NCI-H774 (cell line): ENCODE measurements around the gene GATA3.

ENCODE experiments used
- DNase-seq: peaks from one replicate; lab custom pipeline; 2025; lab: John Stamatoyannopoulos, UW

The GATA3 gene

GRCh38 chr10:8051109-8051821 lies 3.2 kb upstream of the GATA3 start:
- DNase-seq = no peak

GRCh38 chr10:8051851-8052257 lies 2.6 kb upstream of the GATA3 start:
- no peak for DNase-seq

- no peak for DNase-seq
Measured at GRCh38 chr10:8052341-8052955, 2.0 kb upstream of the GATA3 start.

GRCh38 chr10:8052956-8053445 lies 1.5 kb upstream of the GATA3 start:
- DNase-seq = no peak

- DNase-seq = peak; percentile 30
Measured at GRCh38 chr10:8053446-8054243, 843 bp upstream of the GATA3 start.

GRCh38 chr10:8054244-8054493 lies 319 bp upstream of the GATA3 start:
- DNase-seq = no peak

- DNase-seq = no peak
Measured at GRCh38 chr10:8055420-8056349, 1.2 kb downstream of the GATA3 start.

- DNase-seq = no peak
Measured at GRCh38 chr10:8056378-8056777, 1.9 kb downstream of the GATA3 start.

- no peak for DNase-seq
Measured at GRCh38 chr10:8056871-8057331, 2.4 kb downstream of the GATA3 start.

GRCh38 chr10:8057636-8058273 lies 3.3 kb downstream of the GATA3 start:
- DNase-seq = no peak

- DNase-seq = no peak
Measured at GRCh38 chr10:8058274-8059111, 4.0 kb downstream of the GATA3 start.

- DNase-seq = no peak
Measured at GRCh38 chr10:8059191-8059936, 4.9 kb downstream of the GATA3 start.

- DNase-seq = no peak
Measured at GRCh38 chr10:8060010-8060703, 5.7 kb downstream of the GATA3 start.

- no peak for DNase-seq
Measured at GRCh38 chr10:8060704-8061121, 6.2 kb downstream of the GATA3 start.

GRCh38 chr10:8061274-8062211 lies 7.1 kb downstream of the GATA3 start:
- no peak for DNase-seq

- no peak for DNase-seq
Measured at GRCh38 chr10:8063128-8063908, 8.8 kb downstream of the GATA3 start.

- no peak for DNase-seq
Measured at GRCh38 chr10:8063935-8064334, 9.4 kb downstream of the GATA3 start.
